Glutamatergic neuron (in vitro differentiated cells): ENCODE data around the gene SSH3. TPM values are rescaled to one million over a fixed set of nuclear protein-coding genes. Genes with fewer than 3 reads are reported as not detected.

Experiments
- DNase-seq: peaks from one replicate; pipeline ENCODE4 v3.0.0; 2022
- H3K27ac Mint-ChIP-seq: one replicate; pipeline ENCODE4 v1.8.0; 2020; ENCODE audit warnings: mild to moderate bottlenecking, mixed read lengths, inconsistent platforms; ENCODE audit not compliant: unreplicated experiment
- H3K27me3 Mint-ChIP-seq: one replicate; pipeline ENCODE4 v1.8.0; 2020; ENCODE audit warnings: mild to moderate bottlenecking, moderate library complexity, mixed read lengths, inconsistent platforms; ENCODE audit not compliant: unreplicated experiment
- H3K36me3 Mint-ChIP-seq: one replicate; pipeline ENCODE4 v1.8.0; 2020; ENCODE audit warnings: mild to moderate bottlenecking, mixed read lengths, inconsistent platforms; ENCODE audit not compliant: unreplicated experiment
- H3K4me1 Mint-ChIP-seq: one replicate; pipeline ENCODE4 v1.8.0; 2020; ENCODE audit warnings: mild to moderate bottlenecking, low read depth, mixed read lengths, inconsistent platforms; ENCODE audit not compliant: unreplicated experiment
- H3K4me3 Mint-ChIP-seq: one replicate; pipeline ENCODE4 v1.8.0; 2020; ENCODE audit warnings: mild to moderate bottlenecking, mixed read lengths, inconsistent platforms; ENCODE audit not compliant: unreplicated experiment
- H3K9me3 Mint-ChIP-seq: one replicate; pipeline ENCODE4 v1.8.0; 2020; ENCODE audit warnings: mild to moderate bottlenecking, moderate library complexity, mixed read lengths, inconsistent platforms; ENCODE audit not compliant: unreplicated experiment
- CTCF ChIP-seq: fragments of 200-600 bp; sonication (generic); IDR thresholded peaks from one replicate; pipeline ENCODE4 v1.5.0; 2021; ENCODE audit not compliant: partially characterized antibody, unreplicated experiment
- total RNA-seq: library from RNA; stranded (reverse); fragmentation: NEBNext Ultra II Directional; extraction: Animal tissue kit (Norgen Biotek cat#: 25700); gene quantifications from one replicate; pipeline ENCODE4 v1.2.1, GENCODE V29; 2021; ENCODE audit not compliant: unreplicated experiment

The SSH3 gene
- total RNA-seq, 1 donor from 2014 or later = 8.3 TPM

DNA sequence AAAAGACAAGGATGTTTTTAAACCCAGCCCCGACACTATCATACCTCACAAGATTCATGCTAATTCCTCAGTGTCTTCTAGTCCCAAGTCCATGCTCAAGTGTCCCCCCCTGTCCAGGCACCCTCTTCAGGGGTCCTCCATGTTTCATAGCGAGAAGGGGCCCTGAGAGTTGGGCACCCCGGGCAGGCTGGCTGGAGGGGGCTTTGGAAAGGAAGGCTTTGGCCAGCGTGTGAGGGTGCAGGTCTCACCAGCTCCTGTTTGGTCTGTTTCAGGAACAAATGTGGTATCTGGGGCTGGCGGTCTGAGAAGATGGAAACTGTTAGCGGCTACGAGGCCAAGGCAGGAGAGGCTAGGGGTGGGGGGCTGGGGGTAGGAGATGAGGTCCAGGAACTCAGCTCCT, 4.5 kb upstream of the SSH3 start:
- DNase-seq = no peak
- H3K4me3 Mint-ChIP-seq = no peak overlapping the region
- peaks cover 4% of the 10 kb centered on the region for H3K4me1 Mint-ChIP-seq
- peak overlapping the region; percentile 20 for H3K27ac Mint-ChIP-seq
- H3K36me3 Mint-ChIP-seq = peaks cover 21% of the 10 kb centered on the region
- H3K27me3 Mint-ChIP-seq = peaks cover 2% of the 10 kb centered on the region
- peaks cover 3% of the 10 kb centered on the region for H3K9me3 Mint-ChIP-seq
- no peak for TF ChIP-seq CTCF

DNA sequence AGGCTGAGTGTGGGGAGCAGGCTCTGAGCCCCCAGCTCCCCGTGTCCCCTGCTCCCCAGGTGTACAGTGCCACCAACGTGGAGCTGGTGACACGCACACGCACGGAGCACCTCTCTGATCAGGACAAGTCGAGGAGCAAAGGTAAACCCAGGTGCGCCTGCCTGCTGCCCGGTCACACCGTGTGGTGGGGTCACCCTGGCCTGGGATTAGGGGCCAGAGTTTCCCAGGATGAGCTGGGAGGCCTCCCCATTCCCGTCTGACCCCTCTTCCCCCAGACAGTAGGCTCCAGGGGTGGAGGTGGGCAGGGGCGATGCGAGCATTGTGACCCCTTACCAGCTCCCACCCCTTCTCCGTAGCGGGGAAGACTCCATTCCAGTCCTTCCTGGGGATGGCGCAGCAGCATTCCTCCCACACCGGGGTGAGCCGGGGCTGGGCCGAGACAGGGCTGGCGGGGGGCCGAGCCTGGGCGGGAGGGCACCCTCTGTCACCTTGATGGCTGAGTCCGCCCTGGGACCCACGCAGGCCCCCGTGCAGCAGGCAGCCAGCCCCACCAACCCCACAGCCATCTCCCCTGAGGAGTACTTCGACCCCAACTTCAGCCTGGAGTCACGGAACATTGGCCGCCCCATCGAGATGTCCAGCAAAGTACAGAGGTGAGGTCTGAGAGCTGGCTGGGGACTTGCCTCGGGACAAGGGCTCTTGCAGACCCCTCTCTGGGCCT, 3.7 kb upstream of the SSH3 start:
- peaks cover 21% of the 10 kb centered on the region for H3K36me3 Mint-ChIP-seq
- H3K4me1 Mint-ChIP-seq = peaks cover 6% of the 10 kb centered on the region
- H3K9me3 Mint-ChIP-seq = peaks cover 3% of the 10 kb centered on the region
- no peak overlapping the region for H3K4me3 Mint-ChIP-seq
- H3K27me3 Mint-ChIP-seq = peaks cover 4% of the 10 kb centered on the region
- no peak overlapping the region for H3K27ac Mint-ChIP-seq
- peak; percentile 16 for DNase-seq
- TF ChIP-seq CTCF = no peak

DNA sequence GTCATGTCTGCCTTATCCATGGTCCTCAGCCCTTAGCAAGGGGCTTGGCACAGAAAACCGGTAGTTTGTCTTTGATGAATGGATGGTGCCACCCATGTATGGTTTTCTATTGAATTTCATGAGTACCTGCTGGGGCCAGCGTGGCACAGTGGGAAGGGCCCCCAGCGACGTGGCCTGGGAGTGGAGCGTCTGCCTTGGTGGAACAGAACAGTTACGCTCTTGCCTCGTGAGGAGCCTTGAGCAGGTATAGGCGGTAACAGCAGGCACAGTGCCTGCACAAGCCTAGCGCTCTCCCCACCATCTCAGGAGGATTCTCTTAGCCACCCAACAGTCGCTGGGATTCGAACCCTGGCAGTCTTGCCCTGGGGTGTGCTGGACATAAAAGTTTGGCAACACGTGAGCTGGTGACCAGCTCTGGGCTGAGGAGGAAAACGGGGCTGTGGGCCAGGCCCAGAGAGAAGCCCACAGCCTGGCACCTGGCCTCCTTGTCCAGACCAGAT, 3.0 kb upstream of the SSH3 start:
- H3K27ac Mint-ChIP-seq = no peak overlapping the region
- peaks cover 8% of the 10 kb centered on the region for H3K4me1 Mint-ChIP-seq
- peaks cover 21% of the 10 kb centered on the region for H3K36me3 Mint-ChIP-seq
- H3K9me3 Mint-ChIP-seq = peaks cover 3% of the 10 kb centered on the region
- TF ChIP-seq CTCF = no peak
- H3K27me3 Mint-ChIP-seq = peaks cover 4% of the 10 kb centered on the region
- DNase-seq = no peak
- no peak overlapping the region for H3K4me3 Mint-ChIP-seq

DNA sequence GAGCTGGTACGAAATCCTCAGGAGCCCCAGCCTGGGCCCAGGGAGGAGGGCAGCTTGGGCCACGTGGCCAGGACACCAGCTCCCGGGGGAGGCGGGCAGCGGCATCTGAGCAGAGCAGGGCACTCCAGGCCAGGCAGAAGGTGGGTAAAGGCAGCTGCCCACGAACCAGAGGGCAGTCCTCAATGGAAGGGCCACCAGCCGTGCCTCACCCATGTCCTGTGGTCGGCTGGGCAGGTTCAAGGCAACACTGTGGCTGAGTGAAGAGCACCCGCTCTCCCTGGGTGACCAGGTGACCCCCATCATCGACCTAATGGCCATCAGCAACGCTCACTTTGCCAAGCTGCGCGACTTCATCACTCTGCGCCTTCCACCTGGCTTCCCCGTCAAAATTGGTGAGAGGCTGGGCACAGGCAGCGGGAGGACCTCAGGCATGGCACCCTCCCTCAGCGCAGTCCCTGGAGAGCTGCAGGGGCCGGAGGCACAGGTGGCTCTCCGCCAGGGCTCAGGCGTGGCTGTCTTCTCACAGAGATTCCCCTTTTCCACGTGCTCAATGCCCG, 2.5 kb upstream of the SSH3 start:
- no peak overlapping the region for H3K27ac Mint-ChIP-seq
- TF ChIP-seq CTCF = no peak
- H3K36me3 Mint-ChIP-seq = peaks cover 18% of the 10 kb centered on the region
- H3K9me3 Mint-ChIP-seq = peaks cover 3% of the 10 kb centered on the region
- H3K4me1 Mint-ChIP-seq = peaks cover 8% of the 10 kb centered on the region
- DNase-seq = peak; percentile 11
- no peak overlapping the region for H3K4me3 Mint-ChIP-seq
- peaks cover 4% of the 10 kb centered on the region for H3K27me3 Mint-ChIP-seq

DNA sequence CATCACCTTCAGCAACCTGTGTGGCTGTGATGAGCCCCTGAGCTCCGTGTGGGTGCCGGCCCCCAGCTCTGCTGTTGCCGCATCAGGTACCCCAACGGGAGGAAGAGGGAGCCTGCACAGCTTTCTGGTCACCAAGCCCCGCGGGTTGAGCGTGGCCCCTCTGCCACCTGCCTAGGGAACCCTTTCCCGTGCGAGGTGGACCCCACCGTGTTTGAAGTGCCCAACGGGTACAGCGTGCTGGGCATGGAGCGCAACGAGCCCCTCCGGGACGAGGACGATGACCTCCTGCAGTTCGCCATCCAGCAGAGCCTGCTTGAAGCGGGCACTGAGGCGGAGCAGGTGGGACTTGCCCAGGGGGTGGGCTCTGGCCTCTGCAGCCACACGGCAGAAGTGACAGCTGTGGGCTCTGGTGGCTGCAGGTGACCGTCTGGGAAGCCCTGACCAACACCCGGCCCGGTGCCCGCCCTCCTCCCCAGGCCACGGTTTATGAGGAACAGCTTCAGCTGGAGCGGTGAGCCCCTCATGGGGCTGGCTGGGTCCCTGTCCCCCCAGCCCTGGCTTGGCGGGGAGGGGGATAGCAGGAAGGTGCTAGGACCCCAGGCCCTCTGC, 1.9 kb upstream of the SSH3 start:
- TF ChIP-seq CTCF = no peak
- Mint-ChIP-seq H3K27me3 (peaks cover 4% of the 10 kb centered on the region), H3K27ac (peak overlapping the region; percentile 93), H3K9me3 (peaks cover 3% of the 10 kb centered on the region), H3K4me1 (peaks cover 8% of the 10 kb centered on the region), H3K4me3 (no peak overlapping the region), H3K36me3 (peaks cover 13% of the 10 kb centered on the region)
- DNase-seq = peak; percentile 38
